ENCODE results near the gene DYRK2.

GRCh38 chr12:67623259-67623658 is 25.3 kb upstream of the DYRK2 start:
- TF ChIP-seq CTCF (IDR thresholded peaks at IDR 0.05), result no peak
- no peak for TF ChIP-seq POLR2A (IDR thresholded peaks at IDR 0.05)
